WTC11 (cell line): Measurements from ENCODE around the gene RFTN1.

Experiments
- CREB1 ChIP-seq: sonication (generic); formaldehyde crosslinking; IDR thresholded peaks from 2 replicates; pipeline ENCODE4 v1.8.0; 2023; ENCODE audit warnings: mild to moderate bottlenecking, missing genetic modification reagents
- CTCF ChIP-seq: fragments of 200-600 bp; IDR thresholded peaks from 2 replicates; pipeline ENCODE4 v1.8.0; 2022; ENCODE audit warnings: antibody characterized with exemption
- E2F1 ChIP-seq: sonication (generic); formaldehyde crosslinking; IDR thresholded peaks from 2 replicates; pipeline ENCODE4 v1.8.0; 2022; ENCODE audit warnings: mild to moderate bottlenecking, missing genetic modification reagents
- MAX ChIP-seq: sonication (generic); formaldehyde crosslinking; IDR thresholded peaks from 2 replicates; pipeline ENCODE4 v1.8.0; 2022; ENCODE audit warnings: mild to moderate bottlenecking, missing genetic modification reagents
- TCF7 ChIP-seq: sonication (generic); formaldehyde crosslinking; IDR thresholded peaks from 2 replicates; pipeline ENCODE4 v1.8.0; 2022; ENCODE audit warnings: mild to moderate bottlenecking, low read depth, missing genetic modification reagents, moderate library complexity

- no peak for TF ChIP-seq TCF7
- no peak for TF ChIP-seq MAX
- no peak for TF ChIP-seq CTCF
- TF ChIP-seq CREB1: no peak
- no peak for TF ChIP-seq E2F1 (CRISPR knock-in tag)
Measured at GRCh38 chr3:16476636-16477035, 36.9 kb downstream of the RFTN1 start.
